ENCODE results near the gene UBE2R2.
"Not testable (repeated sequence)": the region's sequence is repeated elsewhere in the genome, so short reads cannot be mapped to it uniquely, and the experiment has no call there.

Gene UBE2R2

DNA sequence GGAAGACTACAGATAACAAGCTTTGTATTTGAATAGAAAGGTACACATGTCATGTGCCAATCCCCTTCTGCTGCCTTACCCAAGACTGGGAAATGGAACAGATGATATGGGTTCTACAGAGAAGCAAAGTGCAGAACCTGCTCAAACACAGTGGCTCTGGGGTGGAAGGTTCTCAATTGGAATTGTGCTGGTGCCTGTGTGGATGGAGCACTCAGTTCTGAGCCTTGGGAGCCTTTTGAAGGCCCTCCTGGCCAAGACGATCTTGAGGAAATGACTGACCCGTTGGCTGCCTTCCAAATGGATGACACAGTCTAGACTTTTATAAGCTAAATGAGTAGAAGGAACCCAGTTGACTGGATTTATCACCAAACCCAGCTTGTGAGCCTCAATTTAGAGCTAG, 25.8 kb upstream of the UBE2R2 start:
- no peak for TF ChIP-seq CTCF (IDR thresholded peaks at IDR 0.05; ENCODE audit: low read depth, low read length)
- H3K4me1 ChIP-seq, result no peaks in the 10 kb centered on the region
- H3K36me3 ChIP-seq, result peaks cover 2% of the 10 kb centered on the region; the same call in 1 of the 2 replicates
- no peaks in the 10 kb centered on the region for H3K27me3 ChIP-seq
- H3K9me3 ChIP-seq, result no peaks in the 10 kb centered on the region
- DNase-seq, result no peak
- H3K4me3 ChIP-seq (ENCODE audit: low read depth, low read length), result no peak overlapping the region

GRCh38 chr9:33793496-33793895, 23.5 kb upstream of the UBE2R2 start:
- not testable (repeated sequence) for H3K4me3 ChIP-seq (ENCODE audit: low read depth, low read length); H3K27me3 ChIP-seq; H3K9me3 ChIP-seq; DNase-seq; H3K4me1 ChIP-seq
- H3K36me3 ChIP-seq, result peaks cover 11% of the 10 kb centered on the region; the same call in 1 of the 2 replicates

DNA sequence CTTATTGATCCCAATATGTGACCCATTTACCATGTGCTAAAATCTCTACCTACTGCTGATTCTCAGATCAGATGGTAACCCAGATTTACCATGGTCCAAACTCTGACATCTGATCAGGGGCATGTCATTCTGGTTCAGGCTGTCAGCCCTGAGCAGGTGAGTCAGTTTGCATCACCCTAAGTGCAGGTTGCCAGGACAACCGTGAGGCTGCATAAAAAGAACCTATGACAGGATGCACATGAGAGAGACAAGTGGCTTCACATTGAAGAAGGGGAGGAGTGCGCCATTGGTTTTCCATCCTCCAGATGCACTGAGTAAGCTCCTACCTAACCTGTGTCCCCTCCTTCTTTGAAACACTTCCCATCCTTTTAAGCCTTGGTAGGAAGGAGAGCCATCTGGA, 22.4 kb upstream of the UBE2R2 start:
- Histone ChIP-seq H3K4me3 (ENCODE audit: low read depth, low read length) (no peak overlapping the region), H3K9me3 (no peaks in the 10 kb centered on the region), H3K36me3 (peaks cover 18% of the 10 kb centered on the region), H3K4me1 (no peaks in the 10 kb centered on the region), H3K27me3 (no peaks in the 10 kb centered on the region)
- no peak for TF ChIP-seq CTCF (IDR thresholded peaks at IDR 0.05; ENCODE audit: low read depth, low read length)
- DNase-seq, result no peak

DNA sequence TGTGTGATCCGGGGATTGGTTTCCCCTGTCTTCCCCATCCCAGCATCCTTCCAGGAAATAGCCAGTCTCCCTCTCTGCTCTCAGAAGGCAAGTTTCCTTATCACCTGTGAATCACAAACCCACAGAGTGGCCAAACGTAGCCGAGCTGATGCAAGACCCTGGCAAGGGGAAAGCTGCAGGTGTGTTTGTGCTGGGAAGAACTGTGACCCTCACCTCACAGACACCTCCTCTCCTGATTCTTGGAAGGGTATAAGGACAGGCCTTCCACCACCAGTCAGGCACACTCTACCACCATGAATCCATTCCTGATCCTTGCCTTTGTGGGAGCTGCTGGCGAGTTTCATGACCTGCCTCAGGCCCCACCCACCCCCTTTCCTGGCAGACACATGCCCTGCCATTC, 21.7 kb upstream of the UBE2R2 start, which contains the start of gene PRSS3:
TSS of gene PRSS3 (plus strand) at position 281 of the 400 bp plus-strand sequence. CDS start at position 294, 13 bp downstream.
- H3K9me3 ChIP-seq, result no peaks in the 10 kb centered on the region
- no peaks in the 10 kb centered on the region for H3K27me3 ChIP-seq
- H3K4me3 ChIP-seq (ENCODE audit: low read depth, low read length), result no peak within 1 kb of the TSS
- TF ChIP-seq CTCF (IDR thresholded peaks at IDR 0.05; ENCODE audit: low read depth, low read length), result no peak
- DNase-seq, result no peak
- peaks cover 19% of the 10 kb centered on the region for H3K36me3 ChIP-seq
- H3K4me1 ChIP-seq, result no peaks in the 10 kb centered on the region

DNA sequence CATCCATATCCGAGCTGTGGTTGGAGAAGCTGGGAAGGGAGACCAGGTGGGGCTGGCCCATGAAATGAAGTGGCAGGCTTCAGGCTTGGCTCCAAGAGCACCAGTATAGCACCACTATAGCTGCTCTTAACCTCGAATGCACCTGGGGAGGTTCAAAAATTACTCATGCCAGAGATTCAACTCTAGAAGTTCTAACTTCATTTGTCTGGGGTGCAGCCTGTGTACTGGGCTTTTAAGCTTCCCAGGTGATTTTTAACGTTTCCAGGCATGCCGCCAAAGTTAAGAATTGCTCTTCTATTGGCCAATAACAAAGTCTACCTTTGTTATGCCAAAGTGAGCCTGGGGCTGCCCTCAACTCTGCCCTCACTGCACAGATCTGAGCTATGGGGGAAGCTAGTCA, 21.1 kb upstream of the UBE2R2 start:
- H3K9me3 ChIP-seq, result no peaks in the 10 kb centered on the region
- no peak for DNase-seq
- no peaks in the 10 kb centered on the region for H3K4me1 ChIP-seq
- H3K27me3 ChIP-seq, result no peaks in the 10 kb centered on the region
- no peak overlapping the region for H3K4me3 ChIP-seq (ENCODE audit: low read depth, low read length)
- no peak for TF ChIP-seq CTCF (IDR thresholded peaks at IDR 0.05; ENCODE audit: low read depth, low read length)
- peaks cover 19% of the 10 kb centered on the region for H3K36me3 ChIP-seq

- not testable (repeated sequence) for H3K27me3 ChIP-seq; H3K9me3 ChIP-seq; H3K4me1 ChIP-seq; H3K4me3 ChIP-seq (ENCODE audit: low read depth, low read length); DNase-seq
- peaks cover 23% of the 10 kb centered on the region for H3K36me3 ChIP-seq
Measured at GRCh38 chr9:33796679-33797078, 20.3 kb upstream of the UBE2R2 start.

DNA sequence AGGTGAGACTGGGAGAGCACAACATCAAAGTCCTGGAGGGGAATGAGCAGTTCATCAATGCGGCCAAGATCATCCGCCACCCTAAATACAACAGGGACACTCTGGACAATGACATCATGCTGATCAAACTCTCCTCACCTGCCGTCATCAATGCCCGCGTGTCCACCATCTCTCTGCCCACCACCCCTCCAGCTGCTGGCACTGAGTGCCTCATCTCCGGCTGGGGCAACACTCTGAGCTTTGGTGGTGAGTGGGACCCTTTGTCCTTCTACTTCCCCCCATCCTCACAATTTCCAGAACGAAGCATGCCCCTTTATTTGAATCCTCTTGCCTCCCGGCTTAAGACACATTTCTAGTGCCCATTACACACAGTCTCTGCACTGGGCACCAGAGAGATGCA, 19.1 kb upstream of the UBE2R2 start:
- Histone ChIP-seq H3K4me1 (no peaks in the 10 kb centered on the region), H3K9me3 (no peaks in the 10 kb centered on the region), H3K4me3 (ENCODE audit: low read depth, low read length) (no peak overlapping the region), H3K27me3 (no peaks in the 10 kb centered on the region), H3K36me3 (peaks cover 21% of the 10 kb centered on the region)
- no peak for TF ChIP-seq CTCF (IDR thresholded peaks at IDR 0.05; ENCODE audit: low read depth, low read length)
- no peak for DNase-seq

All from BE2C (cell line).